ENCODE data around the gene FMR1. TPM values are rescaled to one million over a fixed set of nuclear protein-coding genes. Genes with fewer than 3 reads are reported as not detected.
A peak's percentile ranks its signal among the peaks of the same experiment; 100 is the strongest.

Gene FMR1
- 10 to 100 TPM; 74.7 to 88.1 TPM for total RNA-seq
- polyA plus RNA-seq, result 10 to 100 TPM in 1 of 3 donors, 1 to 10 TPM in 2; 5.8 to 11.4 (median 6.7) TPM
- total RNA-seq, result 47.2 to 97.5 (median 78.0) reads per million in 6 experiments

- Mint-ChIP-seq H3K27me3 (no peaks in the 10 kb centered on the region), H3K27ac (peak within 1 kb of the TSS; percentile 91 to 98 (median 94)), H3K4me1 (peaks cover 8 to 39% (median 21%) of the 10 kb centered on the region in 4 donors), H3K9me3 (no peaks in the 10 kb centered on the region), H3K36me3 (no peaks in the 10 kb centered on the region), H3K4me3 (peak within 1 kb of the TSS; percentile 90 to 98 (median 96))
- POLR2A ChIA-PET, result interaction anchor here (0.6 to 2.8 kb wide), 3 partner anchors 9 to 1629 kb away, joined by 3 to 14 read pairs (median 4); partner anchors contain the start of gene EOLA1
- ATAC-seq (peak; percentile 82 to 83), DNase-seq (peak; percentile 85 to 97 (median 92))
Observed at GRCh38 chrX:147911192-147912022, at the start of gene FMR1. Gene FMR1 (plus strand): TSS chrX:147911919. CDS start chrX:147912180, 261 bp downstream.

GRCh38 chrX:147875866-147876596 is 35.7 kb upstream of the FMR1 start:
- Mint-ChIP-seq H3K36me3 (peaks cover 0 to 3% (median 0%) of the 10 kb centered on the region in 3 donors), H3K27me3 (peaks cover 0 to 7% (median 2%) of the 10 kb centered on the region in 5 donors), H3K4me1 (peaks cover 0 to 7% (median 0%) of the 10 kb centered on the region in 4 donors), H3K9me3 (peaks cover 0 to 18% (median 4%) of the 10 kb centered on the region in 9 donors), H3K27ac (no peak overlapping the region), H3K4me3 (no peak overlapping the region)
- no peak for DNase-seq
- no peak for ATAC-seq
- POLR2A ChIA-PET, result no interaction called here

- Mint-ChIP-seq H3K27ac (no peak overlapping the region), H3K27me3 (peaks cover 0 to 7% (median 2%) of the 10 kb centered on the region in 5 donors), H3K4me3 (no peak overlapping the region), H3K4me1 (peaks cover 0 to 7% (median 0%) of the 10 kb centered on the region in 4 donors), H3K36me3 (no peaks in the 10 kb centered on the region), H3K9me3 (peaks cover 0 to 9% (median 0%) of the 10 kb centered on the region in 9 donors)
- DNase-seq, result no peak
- POLR2A ChIA-PET, result no interaction called here
- no peak for ATAC-seq
Observed at GRCh38 chrX:147876849-147877646, 34.7 kb upstream of the FMR1 start.

GRCh38 chrX:147877726-147878125 is 34.0 kb upstream of the FMR1 start:
- no peak overlapping the region for H3K27ac Mint-ChIP-seq
- peaks cover 0 to 7% (median 2%) of the 10 kb centered on the region in 5 donors for H3K27me3 Mint-ChIP-seq
- H3K4me1 Mint-ChIP-seq, result peaks cover 0 to 7% (median 0%) of the 10 kb centered on the region in 4 donors
- POLR2A ChIA-PET, result no interaction called here
- no peak overlapping the region for H3K4me3 Mint-ChIP-seq
- no peak for ATAC-seq
- H3K36me3 Mint-ChIP-seq, result no peaks in the 10 kb centered on the region
- H3K9me3 Mint-ChIP-seq, result peaks cover 0 to 5% (median 0%) of the 10 kb centered on the region in 9 donors
- no peak for DNase-seq

GRCh38 chrX:147884958-147885357 is 26.8 kb upstream of the FMR1 start:
- peaks cover 0 to 6% (median 3%) of the 10 kb centered on the region in 4 donors for H3K4me1 Mint-ChIP-seq
- H3K27me3 Mint-ChIP-seq, result peaks cover 0 to 2% (median 0%) of the 10 kb centered on the region in 5 donors
- ATAC-seq (no peak), DNase-seq (no peak)
- no peak overlapping the region for H3K27ac Mint-ChIP-seq
- H3K9me3 Mint-ChIP-seq, result peaks cover 0 to 15% (median 3%) of the 10 kb centered on the region in 9 donors
- no peak overlapping the region for H3K4me3 Mint-ChIP-seq
- POLR2A ChIA-PET, result no interaction called here
- peaks cover 0 to 6% (median 3%) of the 10 kb centered on the region in 3 donors for H3K36me3 Mint-ChIP-seq

GRCh38 chrX:147890756-147891155 is 21.0 kb upstream of the FMR1 start:
- peaks cover 0 to 15% (median 3%) of the 10 kb centered on the region in 9 donors for H3K9me3 Mint-ChIP-seq
- H3K4me1 Mint-ChIP-seq, result peaks cover 0 to 6% (median 3%) of the 10 kb centered on the region in 4 donors
- no peak overlapping the region for H3K4me3 Mint-ChIP-seq
- POLR2A ChIA-PET, result no interaction called here
- ATAC-seq (no peak), DNase-seq (no peak)
- peaks cover 0 to 6% (median 3%) of the 10 kb centered on the region in 5 donors for H3K27me3 Mint-ChIP-seq
- peaks cover 0 to 6% (median 3%) of the 10 kb centered on the region in 3 donors for H3K36me3 Mint-ChIP-seq
- no peak overlapping the region for H3K27ac Mint-ChIP-seq

- POLR2A ChIA-PET, result no interaction called here
- no peak for ATAC-seq
- peaks cover 3 to 6% (median 4%) of the 10 kb centered on the region in 4 donors for H3K4me1 Mint-ChIP-seq
Observed at GRCh38 chrX:147891896-147892295, 19.8 kb upstream of the FMR1 start.

GRCh38 chrX:147893741-147894140 is 18.0 kb upstream of the FMR1 start:
- no peak for ATAC-seq
- H3K36me3 Mint-ChIP-seq, result peaks cover 0 to under 1% (median 0%) of the 10 kb centered on the region in 3 donors
- H3K27ac Mint-ChIP-seq, result no peak overlapping the region
- no peak overlapping the region for H3K4me3 Mint-ChIP-seq
- POLR2A ChIA-PET, result no interaction called here
- DNase-seq, result no peak
- peaks cover 0 to 6% (median 3%) of the 10 kb centered on the region in 5 donors for H3K27me3 Mint-ChIP-seq
- H3K9me3 Mint-ChIP-seq, result peaks cover 0 to 3% (median 0%) of the 10 kb centered on the region in 9 donors
- H3K4me1 Mint-ChIP-seq, result peaks cover 0 to 3% (median 2%) of the 10 kb centered on the region in 4 donors

More at GRCh38 chrX:147891896-147892295, 19.8 kb upstream of the FMR1 start:
- H3K27ac Mint-ChIP-seq, result no peak overlapping the region
- peaks cover 0 to 14% (median 3%) of the 10 kb centered on the region in 9 donors for H3K9me3 Mint-ChIP-seq
- H3K27me3 Mint-ChIP-seq, result peaks cover 0 to 6% (median 3%) of the 10 kb centered on the region in 5 donors
- peaks cover 0 to 6% (median 3%) of the 10 kb centered on the region in 3 donors for H3K36me3 Mint-ChIP-seq
- H3K4me3 Mint-ChIP-seq, result no peak overlapping the region
- no peak for DNase-seq

- Mint-ChIP-seq H3K27me3 (peaks cover 0 to 6% (median 3%) of the 10 kb centered on the region in 5 donors), H3K36me3 (no peaks in the 10 kb centered on the region), H3K4me3 (no peak overlapping the region), H3K9me3 (no peaks in the 10 kb centered on the region), H3K27ac (peak overlapping the region in 1 of 10 donors; percentile 76), H3K4me1 (peaks cover 0 to 3% (median 2%) of the 10 kb centered on the region in 4 donors)
- POLR2A ChIA-PET, result no interaction called here
- DNase-seq (no peak), ATAC-seq (no peak)
Observed at GRCh38 chrX:147894366-147894963, 17.3 kb upstream of the FMR1 start.

GRCh38 chrX:147897117-147897516 is 14.6 kb upstream of the FMR1 start:
- DNase-seq, result no peak
- Mint-ChIP-seq H3K27me3 (peaks cover 0 to 6% (median 3%) of the 10 kb centered on the region in 5 donors), H3K36me3 (no peaks in the 10 kb centered on the region), H3K27ac (no peak overlapping the region), H3K4me3 (no peak overlapping the region), H3K4me1 (peaks cover 2 to 9% (median 6%) of the 10 kb centered on the region in 4 donors), H3K9me3 (no peaks in the 10 kb centered on the region)
- ATAC-seq, result no peak
- POLR2A ChIA-PET, result no interaction called here

GRCh38 chrX:147898951-147899350 is 12.8 kb upstream of the FMR1 start:
- ATAC-seq (no peak), DNase-seq (no peak)
- POLR2A ChIA-PET, result no interaction called here
- H3K4me3 Mint-ChIP-seq, result no peak overlapping the region
- H3K4me1 Mint-ChIP-seq, result peaks cover 2 to 9% (median 6%) of the 10 kb centered on the region in 4 donors
- no peaks in the 10 kb centered on the region for H3K9me3 Mint-ChIP-seq
- H3K36me3 Mint-ChIP-seq, result no peaks in the 10 kb centered on the region
- H3K27ac Mint-ChIP-seq, result no peak overlapping the region
- H3K27me3 Mint-ChIP-seq, result peaks cover 0 to 6% (median 0%) of the 10 kb centered on the region in 5 donors

Measured in naive thymus-derived CD8-positive, alpha-beta T cell (primary cell).